ENCODE results near the gene CHMP1A. TPM values are rescaled to one million over a fixed set of nuclear protein-coding genes. Genes with fewer than 3 reads are reported as not detected.
"Not testable (repeated sequence)": the region's sequence is repeated elsewhere in the genome, so short reads cannot be mapped to it uniquely, and the experiment has no call there.

The CHMP1A gene
- total and polyA plus RNA-seq, 9 donors, result 13.2 to 76.8 (median 49.2) TPM

- no peaks in the 10 kb centered on the region for H3K36me3 ChIP-seq
- no peaks in the 10 kb centered on the region for H3K27me3 ChIP-seq
- no peak overlapping the region for H3K4me3 ChIP-seq
- 82 to 86% (median 83%) methylated on average over 28 to 31 of the region's 31 CpGs for WGBS, 3 donors
- no peak overlapping the region for H3K27ac ChIP-seq
- DNase-seq, result peak in 2 of 5 donors; percentile 21 to 34
- H3K4me1 ChIP-seq (ENCODE audit: insufficient read depth), result peaks cover under 1% of the 10 kb centered on the region
- no peaks in the 10 kb centered on the region for H3K9me3 ChIP-seq
- no peak for TF ChIP-seq EP300 (IDR thresholded peaks at IDR 0.05)
- TF ChIP-seq POLR2A (IDR thresholded peaks at IDR 0.05), result no peak
- no peak for TF ChIP-seq CTCF (IDR thresholded peaks at IDR 0.05)
- intact Hi-C loops (cut with DNase I), result no loop called here
Measured at GRCh38 chr16:89695086-89695874, 37.8 kb upstream of the CHMP1A start.

- WGBS, 3 donors, result 88 to 92% (median 89%) methylated on average over 18 to 23 of the region's 23 CpGs
- DNase-seq; H3K4me3 ChIP-seq; H3K9me3 ChIP-seq; H3K27ac ChIP-seq; H3K4me1 ChIP-seq (ENCODE audit: insufficient read depth); intact Hi-C loops (cut with DNase I); H3K27me3 ChIP-seq; H3K36me3 ChIP-seq: not testable (repeated sequence)
Measured at GRCh38 chr16:89694784-89695085, 37.2 kb upstream of the CHMP1A start.

DNA sequence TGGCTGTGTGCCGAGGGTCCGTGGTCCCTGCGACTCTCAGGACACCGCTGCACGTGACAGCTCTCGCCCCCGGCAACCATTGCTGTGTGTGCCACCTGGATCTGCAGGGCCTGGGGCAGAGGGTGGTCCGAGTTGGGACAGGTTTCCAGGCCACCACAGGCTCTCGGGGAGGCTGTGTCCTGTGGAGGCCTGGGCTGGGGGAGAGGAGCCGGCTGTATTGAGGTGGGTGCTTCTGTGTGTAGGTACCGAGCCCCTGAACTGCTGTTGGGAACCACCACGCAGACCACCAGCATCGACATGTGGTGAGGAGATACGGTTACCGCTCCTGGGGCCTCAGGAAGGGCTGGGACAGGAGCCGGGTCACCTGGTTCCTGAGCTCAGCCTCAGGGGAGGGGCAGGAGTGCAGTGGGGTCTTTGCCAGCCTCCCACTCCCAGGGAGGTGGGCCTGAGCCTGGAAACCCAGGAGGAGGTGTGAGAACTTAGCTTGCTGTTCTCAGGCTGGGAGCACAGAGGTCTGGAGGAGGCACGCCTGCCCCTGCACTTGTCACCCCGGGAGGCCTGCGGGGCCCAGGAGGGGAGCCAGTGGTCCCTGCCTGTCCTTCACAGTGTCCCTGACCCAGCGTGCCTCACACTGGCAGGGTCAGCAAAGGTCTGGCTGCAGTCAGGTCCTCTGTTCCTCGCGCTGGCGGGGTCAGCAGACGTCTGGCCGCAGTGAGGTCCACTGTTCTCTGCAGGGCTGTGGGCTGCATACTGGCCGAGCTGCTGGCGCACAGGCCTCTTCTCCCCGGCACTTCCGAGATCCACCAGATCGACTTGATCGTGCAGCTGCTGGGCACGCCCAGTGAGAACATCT is 36.6 kb upstream of the CHMP1A start:
- H3K9me3 ChIP-seq, result no peaks in the 10 kb centered on the region
- no peaks in the 10 kb centered on the region for H3K4me1 ChIP-seq (ENCODE audit: insufficient read depth)
- TF ChIP-seq POLR2A (IDR thresholded peaks at IDR 0.05), result no peak
- no peak for TF ChIP-seq CTCF (IDR thresholded peaks at IDR 0.05)
- no peak for TF ChIP-seq EP300 (IDR thresholded peaks at IDR 0.05)
- intact Hi-C loops (cut with DNase I), result no loop called here
- no peaks in the 10 kb centered on the region for H3K36me3 ChIP-seq
- no peak overlapping the region for H3K4me3 ChIP-seq
- DNase-seq, result peak in 2 of 5 donors; percentile 25 to 27
- H3K27me3 ChIP-seq, result no peaks in the 10 kb centered on the region
- H3K27ac ChIP-seq, result no peak overlapping the region
- WGBS, 3 donors, result 83 to 89% (median 84%) methylated on average over 32 of the region's 32 CpGs

- intact Hi-C loops (cut with DNase I), result no loop called here
- Histone ChIP-seq H3K4me3 (no peak overlapping the region), H3K27ac (no peak overlapping the region), H3K27me3 (no peaks in the 10 kb centered on the region), H3K36me3 (no peaks in the 10 kb centered on the region), H3K4me1 (ENCODE audit: insufficient read depth) (no peaks in the 10 kb centered on the region), H3K9me3 (no peaks in the 10 kb centered on the region)
- WGBS, 3 donors, result 86 to 91% (median 90%) methylated on average over 11 of the region's 11 CpGs
- DNase-seq, result peak in 1 of 5 donors; percentile 21
- TF ChIP-seq POLR2A (IDR thresholded peaks at IDR 0.05) (no peak), EP300 (IDR thresholded peaks at IDR 0.05) (no peak), CTCF (IDR thresholded peaks at IDR 0.05) (no peak)
Measured at GRCh38 chr16:89693289-89693731, 35.8 kb upstream of the CHMP1A start.

Data from ovary (tissue), 9 donors.